ENCODE results near the gene ZNF350. TPM values are rescaled to one million over a fixed set of nuclear protein-coding genes. Genes with fewer than 3 reads are reported as not detected.

Gene ZNF350
- total and polyA plus RNA-seq, 4 donors: 15.2 to 16.6 (median 15.8) TPM

GRCh38 chr19:51916167-51916566, 70.5 kb downstream of the ZNF350 start:
- no peaks in the 10 kb centered on the region for H3K36me3 ChIP-seq (ENCODE audit: control insufficient read depth, insufficient read depth, low read length)
- WGBS (ENCODE audit: insufficient coverage): 86% methylated on average over 1 of the region's 1 CpG

GRCh38 chr19:51915324-51915867, 71.2 kb downstream of the ZNF350 start:
- H3K4me3 ChIP-seq (ENCODE audit: low read depth, low read length): no peak overlapping the region
- no peaks in the 10 kb centered on the region for H3K27me3 ChIP-seq (ENCODE audit: control insufficient read depth, insufficient read depth, low read length)
- peaks cover 12% of the 10 kb centered on the region for H3K9me3 ChIP-seq (ENCODE audit: control insufficient read depth, insufficient read depth, low read length)
- no peaks in the 10 kb centered on the region for H3K36me3 ChIP-seq (ENCODE audit: control insufficient read depth, insufficient read depth, low read length)
- no peaks in the 10 kb centered on the region for H3K4me1 ChIP-seq (ENCODE audit: control insufficient read depth, insufficient read depth, low read length)
- DNase-seq (ENCODE audit: low read depth in 4 of 6, low spot score in 6 of 6): no peak
- H3K27ac ChIP-seq (ENCODE audit: low read depth, low read length): no peak overlapping the region
- WGBS (ENCODE audit: insufficient coverage): no CpG with 5 or more reads among the region's 5 CpGs

More at GRCh38 chr19:51916167-51916566, 70.5 kb downstream of the ZNF350 start:
- DNase-seq (ENCODE audit: low read depth in 4 of 6, low spot score in 6 of 6): no peak
- H3K4me3 ChIP-seq (ENCODE audit: low read depth, low read length): no peak overlapping the region
- H3K4me1 ChIP-seq (ENCODE audit: control insufficient read depth, insufficient read depth, low read length): no peaks in the 10 kb centered on the region
- H3K27ac ChIP-seq (ENCODE audit: low read depth, low read length): no peak overlapping the region
- H3K27me3 ChIP-seq (ENCODE audit: control insufficient read depth, insufficient read depth, low read length): no peaks in the 10 kb centered on the region
- H3K9me3 ChIP-seq (ENCODE audit: control insufficient read depth, insufficient read depth, low read length): peaks cover 12% of the 10 kb centered on the region

Other genes with a start within 250 kb of the ZNF350 start
- gene FPR1, start 235.0 kb downstream of the ZNF350 start, total RNA-seq: 10 to 100 TPM in 1 of 2 donors, 1 to 10 TPM in 1; 5.2 to 19.4 TPM
- 10 to 100 TPM in 1 of 2 donors, 1 to 10 TPM in 1; 8.0 to 10.7 TPM for gene FPR1, start 235.0 kb downstream of the ZNF350 start, polyA plus RNA-seq (ENCODE audit: insufficient read length in 2 of 2)
- 1 to 10 TPM in 1 of 2 donors, under 1 TPM in 1; 0.33 to 5.6 TPM for gene FPR2, start 225.7 kb downstream of the ZNF350 start, total RNA-seq
- gene FPR2, start 225.7 kb downstream of the ZNF350 start, polyA plus RNA-seq (ENCODE audit: insufficient read length in 2 of 2): not detected
- 1 to 10 TPM in 1 of 2 donors, under 1 TPM in 1; 0.17 to 2.6 TPM for gene FPR3, start 191.7 kb downstream of the ZNF350 start, total RNA-seq
- gene FPR3, start 191.7 kb downstream of the ZNF350 start, polyA plus RNA-seq (ENCODE audit: insufficient read length in 2 of 2): under 1 TPM in 1 of 2 donors, not detected in 1; 0.09 TPM
- gene ZNF577, start 98.9 kb downstream of the ZNF350 start, total RNA-seq: 10 to 100 TPM; 31.0 to 46.1 TPM
- gene ZNF577, start 98.9 kb downstream of the ZNF350 start, polyA plus RNA-seq (ENCODE audit: insufficient read length in 2 of 2): 10 to 100 TPM; 32.8 to 46.2 TPM
- gene ZNF649, start 81.8 kb downstream of the ZNF350 start, total RNA-seq: 10 to 100 TPM; 32.9 to 34.9 TPM
- gene ZNF649, start 81.8 kb downstream of the ZNF350 start, polyA plus RNA-seq (ENCODE audit: insufficient read length in 2 of 2): 10 to 100 TPM; 28.4 to 36.4 TPM
- gene ZNF613, start 59.4 kb downstream of the ZNF350 start, total RNA-seq: 10 to 100 TPM; 10.5 to 12.2 TPM
- 1 to 10 TPM; 9.5 to 9.8 TPM for gene ZNF613, start 59.4 kb downstream of the ZNF350 start, polyA plus RNA-seq (ENCODE audit: insufficient read length in 2 of 2)
- 10 to 100 TPM; 22.1 to 27.8 TPM for gene ZNF615, start 21.4 kb upstream of the ZNF350 start, total RNA-seq
- 10 to 100 TPM; 12.8 to 15.4 TPM for gene ZNF615, start 21.4 kb upstream of the ZNF350 start, polyA plus RNA-seq (ENCODE audit: insufficient read length in 2 of 2)
- gene ZNF614, start 41.5 kb upstream of the ZNF350 start, total RNA-seq: 10 to 100 TPM; 14.5 to 19.7 TPM
- gene ZNF614, start 41.5 kb upstream of the ZNF350 start, polyA plus RNA-seq (ENCODE audit: insufficient read length in 2 of 2): 10 to 100 TPM; 13.0 to 17.6 TPM
- 10 to 100 TPM; 17.7 to 24.2 TPM for gene ZNF432, start 62.0 kb upstream of the ZNF350 start, total RNA-seq
- gene ZNF432, start 62.0 kb upstream of the ZNF350 start, polyA plus RNA-seq (ENCODE audit: insufficient read length in 2 of 2): 10 to 100 TPM; 17.7 to 22.4 TPM
- gene ZNF841, start 108.9 kb upstream of the ZNF350 start, total RNA-seq: 10 to 100 TPM; 25.9 to 33.0 TPM
- gene ZNF841, start 108.9 kb upstream of the ZNF350 start, polyA plus RNA-seq (ENCODE audit: insufficient read length in 2 of 2): 10 to 100 TPM; 12.0 to 20.8 TPM
- 10 to 100 TPM; 16.9 to 18.0 TPM for gene ZNF616, start 153.1 kb upstream of the ZNF350 start, total RNA-seq
- 10 to 100 TPM in 1 of 2 donors, 1 to 10 TPM in 1; 9.1 to 10.6 TPM for gene ZNF616, start 153.1 kb upstream of the ZNF350 start, polyA plus RNA-seq (ENCODE audit: insufficient read length in 2 of 2)
- gene ZNF836, start 184.8 kb upstream of the ZNF350 start, total RNA-seq: 10 to 100 TPM; 19.9 to 26.2 TPM
- 10 to 100 TPM; 11.9 to 14.5 TPM for gene ZNF836, start 184.8 kb upstream of the ZNF350 start, polyA plus RNA-seq (ENCODE audit: insufficient read length in 2 of 2)
- gene PPP2R1A, start 203.2 kb upstream of the ZNF350 start, total RNA-seq: 100 to 1,000 TPM; 217 to 232 TPM
- 100 to 1,000 TPM; 726 to 752 TPM for gene PPP2R1A, start 203.2 kb upstream of the ZNF350 start, polyA plus RNA-seq (ENCODE audit: insufficient read length in 2 of 2)